ENCODE measurements around the gene THSD7B.

DNA sequence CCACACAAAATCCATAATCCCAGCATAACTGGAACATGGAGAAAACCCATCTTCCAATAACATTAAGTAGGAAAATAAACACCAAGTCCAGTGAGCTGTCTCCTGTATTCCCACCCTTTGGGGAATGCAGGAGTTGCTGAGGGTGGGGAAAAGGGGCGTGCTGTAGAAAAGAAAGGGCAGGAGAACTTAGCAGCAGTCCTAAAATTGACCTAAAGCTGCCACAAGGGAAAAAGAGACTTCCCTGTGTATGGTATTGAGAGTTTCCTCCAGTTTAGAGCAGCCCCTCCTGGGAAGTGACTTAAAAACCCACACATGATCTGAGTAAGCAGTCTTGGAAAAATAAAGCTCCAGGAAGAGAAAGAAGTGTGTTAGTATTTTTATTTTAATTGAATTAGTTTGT is 428.8 kb downstream of the THSD7B start:
- no peak for TF ChIP-seq CTCF (IDR thresholded peaks at IDR 0.05 in 2 of 3, conservative IDR thresholded peaks at IDR 0.05 in 1 of 3; ENCODE audit: insufficient read depth in 2 of 3, low read depth in 1 of 3, low read length in 3 of 3)
- TF ChIP-seq RAD21 (CRISPR knock-in tag; conservative IDR thresholded peaks at IDR 0.05 in 1 of 2, IDR thresholded peaks at IDR 0.05 in 1 of 2), result no peak
- no peak for TF ChIP-seq TAF1 (IDR thresholded peaks at IDR 0.05; ENCODE audit: control insufficient read depth, extremely low read depth, insufficient read depth, low read length, severe bottlenecking)
- no peak for TF ChIP-seq SMARCB1 (IDR thresholded peaks at IDR 0.05; ENCODE audit: insufficient read length, low read depth)
- no peak for TF ChIP-seq ZSCAN32 (CRISPR knock-in tag; IDR thresholded peaks at IDR 0.05)
- no peak for TF ChIP-seq RCOR1 (IDR thresholded peaks at IDR 0.05; ENCODE audit: borderline replicate concordance in 1 of 2, low read depth in 2 of 2, low read length in 2 of 2)
- TF ChIP-seq EZH2 (IDR thresholded peaks at IDR 0.05; ENCODE audit: borderline replicate concordance, low read depth, low read length), result no peak
- no peak for TF ChIP-seq ZNF184 (CRISPR knock-in tag; IDR thresholded peaks at IDR 0.05)
- no peak for TF ChIP-seq ZNF280B (CRISPR knock-in tag; IDR thresholded peaks at IDR 0.05)
- TF ChIP-seq FOXK2 (conservative IDR thresholded peaks at IDR 0.05 in 1 of 2, IDR thresholded peaks at IDR 0.05 in 1 of 2; ENCODE audit: low read depth in 2 of 2), result no peak

Measured in K562 (cell line).